ENCODE data around the gene ZNF532.

- TF ChIP-seq POLR2A (IDR thresholded peaks at IDR 0.05; ENCODE audit: extremely low read depth, insufficient read length) = no peak
- TF ChIP-seq CTCF (IDR thresholded peaks at IDR 0.05; ENCODE audit: low read depth, low read length) = no peak
- no peak for TF ChIP-seq MAX (IDR thresholded peaks at IDR 0.05; ENCODE audit: low read depth, low read length)
Measured at GRCh38 chr18:59032308-59032707, 167.6 kb downstream of the ZNF532 start.
